B cell (primary cell): ENCODE data around the gene BBOX1. TPM values are rescaled to one million over a fixed set of nuclear protein-coding genes. Genes with fewer than 3 reads are reported as not detected.

ENCODE experiments used
- ATAC-seq: fragments of 200-7000 bp; cut with Tn5 transposase; one replicate; pipeline ENCODE4 v1.10.0; 2021; ENCODE audit warnings: low read depth, mild to moderate bottlenecking, moderate number of reproducible peaks, moderate library complexity
- CTCF ChIA-PET: fragments of 350-600 bp; sonication (Branson Sonifier 250); formaldehyde crosslinking; loops from one replicate; lab custom pipeline; 2021; ENCODE audit warnings: antibody characterized with exemption, inconsistent platforms; lab: Charles Lee
- POLR2A ChIA-PET: fragments of 350-600 bp; sonication (Branson Sonifier 250); formaldehyde crosslinking; loops from one replicate; lab custom pipeline; 2021; ENCODE audit warnings: antibody characterized with exemption; lab: Charles Lee
- DNase-seq: peaks from one replicate; pipeline ENCODE4 v3.0.0; 2013
- H2AFZ ChIP-seq: 2 replicates; pipeline ENCODE4 v1.6.1; 2012; ENCODE audit warnings: mild to moderate bottlenecking, low read depth, low read length; ENCODE audit not compliant: insufficient read depth, poor library complexity, severe bottlenecking
- H3K27ac ChIP-seq, 2 donors: 1 replicate in 1 of 2; 2 replicates in 1 of 2; pipeline ENCODE4 v1.5.1; 2012 to 2013; ENCODE audit warnings: low read length in 2 of 2, mild to moderate bottlenecking in 2 of 2, moderate library complexity in 1 of 2
- H3K27me3 ChIP-seq, 4 experiments: fragments of 200-600 bp in 1 of 4; sonication (generic) in 1 of 4; replicated peaks in 1 of 4; 1 replicate in 2 of 4; 2 replicates in 2 of 4; pipeline versions ENCODE4 v1.6.1 to v1.7.0; 2013 to 2016; ENCODE audit warnings: low read length in 3 of 4, mild to moderate bottlenecking in 2 of 4, mixed read lengths in 1 of 4, moderate library complexity in 1 of 4; ENCODE audit not compliant: insufficient read depth in 4 of 4, control insufficient read depth in 3 of 4; ENCODE audit errors: control extremely low read depth in 1 of 4
- H3K36me3 ChIP-seq, 2 experiments: replicated peaks in 1 of 2; 1 replicate in 1 of 2; 2 replicates in 1 of 2; pipeline versions ENCODE4 v1.6.1 to v1.7.1; 2013; ENCODE audit warnings: low read length in 1 of 2; ENCODE audit not compliant: insufficient read depth in 2 of 2, control insufficient read depth in 1 of 2; ENCODE audit errors: control extremely low read depth in 1 of 2, extremely low read depth in 1 of 2
- H3K4me1 ChIP-seq, 2 donors: fragments of 200-600 bp in 1 of 2; sonication (generic) in 1 of 2; 1 replicate in 1 of 2; 2 replicates in 1 of 2; pipeline versions ENCODE4 v1.5.1 to v1.6.1; 2013 to 2017; ENCODE audit warnings: low read length in 2 of 2; ENCODE audit not compliant: control insufficient read depth in 2 of 2, insufficient read depth in 2 of 2
- H3K4me2 ChIP-seq: replicated peaks from 2 replicates; pipeline ENCODE3; 2012; ENCODE audit warnings: mild to moderate bottlenecking, low read depth, low read length; ENCODE audit not compliant: poor library complexity, severe bottlenecking
- H3K4me3 ChIP-seq, 5 experiments: fragments of 200-600 bp in 1 of 5; sonication (generic) in 1 of 5; 1 replicate in 3 of 5; 2 replicates in 2 of 5; pipeline versions ENCODE4 v1.5.1 to v1.7.0; 2011 to 2016; ENCODE audit warnings: low read length in 4 of 5, mild to moderate bottlenecking in 4 of 5, low read depth in 2 of 5, control low read depth in 1 of 5, moderate library complexity in 1 of 5; ENCODE audit not compliant: insufficient read depth in 1 of 5; ENCODE audit errors: control extremely low read depth in 1 of 5, extremely low read depth in 1 of 5
- H3K79me2 ChIP-seq: fragments of 200-600 bp; sonication (generic); one replicate; pipeline ENCODE4 v1.6.0; 2016; ENCODE audit warnings: low read length; ENCODE audit not compliant: control insufficient read depth, insufficient read depth
- H3K9ac ChIP-seq: fragments of 200-600 bp; sonication (generic); 2 replicates; pipeline ENCODE4 v1.6.1; 2017; ENCODE audit warnings: mild to moderate bottlenecking, low read length, moderate library complexity
- H3K9me3 ChIP-seq, 3 donors: one replicate each; pipeline versions ENCODE4 v1.6.1 to v1.7.1; 2013; ENCODE audit warnings: low read length in 2 of 3; ENCODE audit not compliant: control insufficient read depth in 2 of 3, insufficient read depth in 1 of 3; ENCODE audit errors: control extremely low read depth in 1 of 3
- H4K20me1 ChIP-seq: 2 replicates; pipeline ENCODE4 v1.6.0; 2012; ENCODE audit warnings: mild to moderate bottlenecking, low read length; ENCODE audit not compliant: insufficient read depth, control insufficient read depth, poor library complexity, severe bottlenecking
- H3K27ac Mint-ChIP-seq: one replicate; pipeline ENCODE4 v1.8.0; 2021; ENCODE audit warnings: mixed read lengths
- H3K27me3 Mint-ChIP-seq: one replicate; pipeline ENCODE4 v1.8.0; 2021; ENCODE audit warnings: mixed read lengths
- H3K4me1 Mint-ChIP-seq: one replicate; pipeline ENCODE4 v1.8.0; 2021; ENCODE audit warnings: mixed read lengths
- H3K4me3 Mint-ChIP-seq: one replicate; pipeline ENCODE4 v1.8.0; 2021; ENCODE audit warnings: mixed read lengths
- H3K9me3 Mint-ChIP-seq: one replicate; pipeline ENCODE4 v1.8.0; 2022; ENCODE audit warnings: mixed read lengths; ENCODE audit not compliant: insufficient read depth
- CTCF ChIP-seq: fragments of 200-600 bp; IDR thresholded peaks from one replicate; pipeline ENCODE4 v1.8.0; 2022; ENCODE audit warnings: antibody characterized with exemption, mild to moderate bottlenecking
- EZH2 ChIP-seq: IDR thresholded peaks from 2 replicates; pipeline ENCODE4 v1.6.1; 2012; ENCODE audit warnings: borderline replicate concordance, low read depth, mild to moderate bottlenecking, moderate library complexity, low read length; ENCODE audit not compliant: insufficient read depth, poor library complexity, severe bottlenecking
- WGBS: methylation state at CpG from one replicate; pipeline ENCODE4 v1.1.5; 2013; ENCODE audit warnings: missing lambda C conversion rate; ENCODE audit not compliant: insufficient coverage; 5-methylcytosine and 5-hydroxymethylcytosine counted together
- intact Hi-C: fragments of 100-400 bp; cut with micrococcal nuclease; formaldehyde crosslinking; loops from one replicate; pipeline ENCODE4 v1.10.0; 2022
- polyA plus RNA-seq: library from polyadenylated mRNA; depleted of rRNA; stranded (reverse); fragments of >200 nt; gene quantifications from 2 replicates; pipeline ENCODE4 v1.2.3, GENCODE V29; 2012
- total RNA-seq, 2 donors: library from RNA; stranded (reverse); fragments of 120-200 nt in 1 of 2; gene quantifications; 1 replicate in 1 of 2; 2 replicates in 1 of 2; pipeline versions ENCODE4 v1.2.3 to v1.2.4, GENCODE V29; 2013 to 2022

The BBOX1 gene
- total and polyA plus RNA-seq, 2 donors (not counting 1 experiment from before 2014, with no cell fraction given): not detected

DNA sequence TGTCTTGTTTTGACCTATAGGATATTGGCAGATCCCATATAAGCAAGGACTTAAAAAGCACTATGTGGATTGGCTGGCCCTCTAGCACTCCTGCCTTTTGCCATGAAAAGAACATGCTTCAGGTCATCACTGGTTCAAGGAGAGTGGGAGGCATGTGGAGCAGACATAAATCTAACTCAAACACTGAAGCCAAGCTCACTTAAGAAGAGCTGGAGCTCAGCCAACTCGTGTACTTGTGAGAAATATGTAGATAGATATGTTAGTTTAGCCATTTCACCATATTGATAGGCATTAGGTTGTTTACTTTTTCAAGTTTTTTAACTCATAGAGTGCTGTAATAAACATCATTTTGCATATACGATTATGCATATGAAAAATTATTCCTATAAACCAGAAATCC lies 19.9 kb upstream of the BBOX1 start:
- CTCF ChIA-PET: no interaction called here

GRCh38 chr11:27022659-27023251 lies 17.9 kb upstream of the BBOX1 start:
- POLR2A ChIA-PET: no interaction called here
- WGBS: no CpG with 5 or more reads among the region's 1 CpG
- no peaks in the 10 kb centered on the region for H3K4me1 ChIP-seq
- no peak overlapping the region for H3K27ac Mint-ChIP-seq
- H3K4me3 Mint-ChIP-seq: no peak overlapping the region
- intact Hi-C loops: no loop called here
- H2AFZ ChIP-seq: no peak overlapping the region
- H3K27me3 Mint-ChIP-seq: no peaks in the 10 kb centered on the region
- H3K79me2 ChIP-seq: no peaks in the 10 kb centered on the region
- ATAC-seq: no peak
- no peak for DNase-seq
- no peak overlapping the region for H3K4me3 ChIP-seq
- H3K4me1 Mint-ChIP-seq: no peaks in the 10 kb centered on the region
- H3K27ac ChIP-seq: no peak overlapping the region
- H3K9ac ChIP-seq: no peak overlapping the region
- H3K9me3 ChIP-seq: no peaks in the 10 kb centered on the region
- no peaks in the 10 kb centered on the region for H4K20me1 ChIP-seq
- H3K27me3 ChIP-seq: no peaks in the 10 kb centered on the region
- H3K4me2 ChIP-seq: no peak overlapping the region
- H3K36me3 ChIP-seq: no peaks in the 10 kb centered on the region
- TF ChIP-seq EZH2: no peak
- no peak for TF ChIP-seq CTCF
- no peaks in the 10 kb centered on the region for H3K9me3 Mint-ChIP-seq
- CTCF ChIA-PET: no interaction called here

More for the DNA sequence above, 19.9 kb upstream of the BBOX1 start:
- no peak overlapping the region for H3K27ac Mint-ChIP-seq
- Histone ChIP-seq H3K27me3 (no peaks in the 10 kb centered on the region), H3K79me2 (no peaks in the 10 kb centered on the region), H3K4me2 (no peak overlapping the region), H3K9me3 (no peaks in the 10 kb centered on the region), H4K20me1 (no peaks in the 10 kb centered on the region), H3K36me3 (no peaks in the 10 kb centered on the region), H2AFZ (no peak overlapping the region), H3K4me3 (no peak overlapping the region), H3K4me1 (no peaks in the 10 kb centered on the region), H3K27ac (no peak overlapping the region), H3K9ac (no peak overlapping the region)
- no peaks in the 10 kb centered on the region for H3K4me1 Mint-ChIP-seq
- DNase-seq (no peak), ATAC-seq (no peak)
- H3K4me3 Mint-ChIP-seq: no peak overlapping the region
- WGBS: no CpG with 5 or more reads among the region's 2 CpGs
- TF ChIP-seq CTCF (no peak), EZH2 (no peak)
- intact Hi-C loops: no loop called here
- POLR2A ChIA-PET: no interaction called here
- no peaks in the 10 kb centered on the region for H3K9me3 Mint-ChIP-seq
- H3K27me3 Mint-ChIP-seq: no peaks in the 10 kb centered on the region
